Measurements from ENCODE around the gene CPLANE1.
"Not testable (repeated sequence)": the region's sequence is repeated elsewhere in the genome, so short reads cannot be mapped to it uniquely, and the experiment has no call there.

The CPLANE1 gene

GRCh38 chr5:37248970-37249814 is at the start of gene CPLANE1:
Gene CPLANE1, minus strand, starts transcription at chr5:37249376. Its CDS starts 1,678 bp downstream, at chr5:37247698.
- peak; percentile 70 for DNase-seq
- ATAC-seq: peak; percentile 90

DNA sequence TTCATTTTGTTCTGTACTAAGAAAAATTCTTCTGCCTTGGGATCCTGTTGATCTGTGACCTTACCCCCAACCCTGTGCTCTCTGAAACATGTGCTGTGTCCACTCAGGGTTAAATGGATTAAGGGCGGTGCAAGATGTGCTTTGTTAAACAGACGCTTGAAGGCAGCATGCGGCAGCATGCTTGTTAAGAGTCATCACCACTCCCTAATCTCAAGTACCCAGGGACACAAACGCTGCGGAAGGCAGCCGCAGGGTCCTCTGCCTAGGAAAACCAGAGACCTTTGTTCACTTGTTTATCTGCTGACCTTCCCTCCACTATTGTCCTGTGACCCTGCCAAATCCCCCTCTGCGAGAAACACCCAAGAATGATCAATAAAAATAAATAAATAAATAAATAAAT is 47.1 kb upstream of the CPLANE1 start:
- not testable (repeated sequence) for DNase-seq, ATAC-seq

GRCh38 chr5:37283214-37283820 is 34.1 kb upstream of the CPLANE1 start:
- peak; percentile 13 for DNase-seq
- no peak for ATAC-seq

GRCh38 chr5:37275511-37275910 is 26.3 kb upstream of the CPLANE1 start:
- ATAC-seq (no peak), DNase-seq (no peak)

DNA sequence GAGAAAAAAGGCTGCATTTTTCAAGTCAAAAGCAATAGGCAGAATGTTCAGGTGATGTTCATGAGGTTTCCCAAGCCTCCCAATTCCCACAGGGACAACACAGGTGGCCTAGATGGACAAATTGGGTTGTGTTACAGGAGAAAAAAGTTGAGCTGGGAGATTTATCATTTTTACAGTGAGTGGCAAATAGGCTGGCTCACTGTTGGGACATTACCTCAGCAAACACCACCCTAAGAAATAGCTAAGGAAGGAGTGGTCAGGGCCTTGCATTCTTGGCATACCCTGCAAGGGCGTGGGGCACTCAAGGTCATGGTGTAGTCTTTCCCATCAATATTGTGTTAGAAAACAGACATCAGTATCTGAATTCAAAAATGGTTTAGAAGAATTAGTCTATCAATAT is 23.3 kb upstream of the CPLANE1 start:
- no peak for DNase-seq
- no peak for ATAC-seq

GRCh38 chr5:37268100-37268499 is 18.9 kb upstream of the CPLANE1 start:
- DNase-seq, ATAC-seq: not testable (repeated sequence)

- DNase-seq: no peak
- ATAC-seq: no peak
Observed at GRCh38 chr5:37255774-37256358, 6.7 kb upstream of the CPLANE1 start.

GRCh38 chr5:37254581-37254980 is 5.4 kb upstream of the CPLANE1 start:
- no peak for ATAC-seq
- no peak for DNase-seq

DNA sequence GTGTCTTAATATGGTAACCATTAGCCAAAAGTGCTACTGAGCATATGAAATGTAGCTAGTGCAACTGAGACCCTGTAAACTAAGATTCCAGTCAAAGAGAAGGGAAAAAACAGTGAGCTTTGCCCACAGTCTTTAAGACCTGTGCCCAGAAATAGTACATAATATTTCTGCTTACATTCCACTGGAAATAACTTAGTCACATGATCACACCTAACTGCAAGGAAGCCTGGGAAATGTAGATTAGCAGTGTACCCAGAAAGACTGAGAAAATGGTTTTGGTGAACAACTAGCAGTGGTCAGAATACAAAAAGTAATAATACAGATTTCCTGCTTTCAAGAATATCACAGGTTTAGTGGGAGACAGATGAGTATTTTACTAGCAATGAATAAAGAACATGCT is 2.5 kb upstream of the CPLANE1 start:
- ATAC-seq (no peak), DNase-seq (no peak)

DNA sequence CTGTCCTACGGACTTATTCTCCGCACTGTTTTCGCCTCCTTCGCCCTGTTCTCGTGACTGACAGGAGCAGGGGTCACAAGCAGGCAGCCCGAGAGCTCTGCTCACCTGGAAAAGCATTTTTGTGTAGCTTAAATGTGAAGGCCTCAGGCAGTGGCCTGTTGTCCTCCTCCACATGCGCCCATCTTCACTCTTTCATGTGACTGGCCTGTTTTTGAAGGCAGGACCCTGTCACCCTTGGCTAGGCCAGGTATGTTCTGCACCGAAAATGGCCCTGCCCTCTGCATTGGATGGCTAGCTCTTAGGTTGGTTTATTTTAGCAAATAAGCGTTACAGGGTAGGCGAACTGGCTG is 614 bp upstream of the CPLANE1 start:
- no peak for ATAC-seq

DNA sequence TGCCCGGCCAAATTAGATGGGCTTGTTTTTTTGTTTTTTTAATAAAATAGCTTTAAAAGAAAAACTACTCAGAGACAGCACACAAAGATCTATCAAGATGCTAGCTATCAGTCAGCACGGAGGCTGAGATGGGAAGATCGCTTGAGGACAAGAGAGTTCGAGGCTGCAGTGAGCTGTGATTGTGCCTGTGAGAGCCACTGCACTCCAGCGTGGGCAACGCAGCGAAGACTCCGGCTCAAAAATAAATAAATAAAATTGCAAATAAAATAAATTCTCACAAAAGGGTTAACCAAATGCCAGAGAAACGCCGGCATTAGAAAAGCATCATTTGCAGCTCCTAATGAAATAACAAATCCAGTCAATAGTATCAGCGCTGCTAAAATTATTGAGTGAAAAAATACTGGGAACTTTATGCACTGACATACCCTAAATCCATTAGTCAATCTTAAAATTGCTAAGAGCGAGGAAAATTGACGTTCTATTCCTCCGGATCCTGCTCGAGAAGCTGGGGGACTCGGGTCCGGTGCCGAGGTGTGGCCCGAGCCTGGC is 681 bp downstream of the CPLANE1 start:
- ATAC-seq (no peak), DNase-seq (peak; percentile 6)

More for the DNA sequence above, 614 bp upstream of the CPLANE1 start:
- DNase-seq: no peak

- no peak for DNase-seq
- no peak for ATAC-seq
Observed at GRCh38 chr5:37247496-37247895, 1.7 kb downstream of the CPLANE1 start.

- ATAC-seq: no peak
- DNase-seq: no peak
Observed at GRCh38 chr5:37247036-37247435, 2.1 kb downstream of the CPLANE1 start.

- no peak for ATAC-seq
- DNase-seq: no peak
Observed at GRCh38 chr5:37234288-37234687, 14.9 kb downstream of the CPLANE1 start.

GRCh38 chr5:37226377-37226776 is 22.8 kb downstream of the CPLANE1 start:
- no peak for ATAC-seq
- no peak for DNase-seq

GRCh38 chr5:37222181-37222580 is 27.0 kb downstream of the CPLANE1 start:
- DNase-seq (no peak), ATAC-seq (no peak)

GRCh38 chr5:37220426-37220825 is 28.8 kb downstream of the CPLANE1 start:
- ATAC-seq, DNase-seq: not testable (repeated sequence)

DNA sequence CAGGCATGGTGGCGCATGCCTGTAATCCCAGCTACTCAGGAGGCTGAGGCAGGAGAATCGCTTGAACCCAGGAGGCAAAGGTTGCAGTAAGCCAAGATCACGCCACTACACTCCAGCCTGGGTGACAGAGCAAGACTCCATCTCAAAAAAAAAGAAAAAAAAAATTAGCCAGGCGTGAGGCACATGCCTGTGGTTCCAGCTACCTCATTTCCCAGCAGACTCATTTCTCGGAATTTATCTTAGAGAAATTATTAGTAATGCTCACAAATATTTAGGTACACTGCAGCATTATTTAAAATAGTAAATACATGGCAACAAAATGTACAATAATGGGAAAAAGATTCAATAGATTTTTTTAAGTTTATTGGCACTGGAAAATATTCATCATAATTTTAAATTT is 29.8 kb downstream of the CPLANE1 start:
- ATAC-seq: not testable (repeated sequence)

GRCh38 chr5:37217976-37218375 is 31.2 kb downstream of the CPLANE1 start:
- ATAC-seq (no peak), DNase-seq (no peak)

More for the DNA sequence above, 29.8 kb downstream of the CPLANE1 start:
- not testable (repeated sequence) for DNase-seq

DNA sequence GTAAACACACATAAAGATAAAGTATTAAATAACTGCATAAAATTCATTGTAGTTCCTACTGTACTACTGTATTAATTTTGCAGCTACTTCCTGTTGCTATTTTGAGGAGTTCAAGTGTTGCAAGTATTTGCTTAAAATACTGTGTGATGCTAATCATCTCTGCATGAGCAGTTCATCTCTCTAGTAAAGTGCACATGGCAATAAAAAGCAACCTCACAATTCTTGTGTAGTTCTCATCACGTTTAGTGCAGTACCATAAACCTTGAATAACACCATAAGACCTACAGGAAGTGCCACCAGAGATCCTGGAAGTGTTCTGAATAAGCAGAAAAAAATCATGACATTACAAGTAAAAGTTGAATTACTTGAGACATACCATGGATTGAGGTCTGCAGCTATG is 34.6 kb downstream of the CPLANE1 start:
- ATAC-seq (no peak), DNase-seq (no peak)

GRCh38 chr5:37212096-37212495 is 37.1 kb downstream of the CPLANE1 start:
- ATAC-seq (no peak), DNase-seq (no peak)

DNA sequence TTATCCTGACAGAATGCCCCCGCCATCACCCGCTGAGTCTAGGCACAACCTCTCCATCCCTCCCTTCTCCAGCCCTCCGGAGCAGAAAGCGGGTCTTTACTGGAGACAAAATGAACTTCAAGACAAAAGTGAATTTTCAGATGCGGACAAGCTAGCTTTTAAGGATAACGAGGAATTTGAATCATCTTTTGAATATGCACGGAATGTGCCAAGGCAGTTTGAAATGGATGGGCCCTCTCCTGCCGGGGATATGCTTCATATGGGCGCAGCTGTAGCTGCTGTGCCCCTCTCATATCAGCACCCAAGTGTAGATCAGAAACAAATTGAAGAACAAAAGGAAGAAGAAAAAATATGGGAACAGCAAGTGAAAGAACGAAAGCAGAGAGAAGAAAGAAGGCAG is 37.5 kb downstream of the CPLANE1 start:
- no peak for DNase-seq
- ATAC-seq: no peak
